ENCODE data around the gene OR2L8. TPM values are rescaled to one million over a fixed set of nuclear protein-coding genes. Genes with fewer than 3 reads are reported as not detected.

Gene OR2L8
- not detected for total RNA-seq

- no peak for ATAC-seq
- intact Hi-C loops (cut with DNase I, micrococcal nuclease) = no loop called here
Observed at GRCh38 chr1:247948558-247948957, at the start of gene OR2L8. Gene OR2L8 (plus strand): TSS chr1:247948858. CDS start chr1:247948858, 0 bp downstream.

GRCh38 chr1:247904122-247904521 lies 44.5 kb upstream of the OR2L8 start:
- CTCF ChIA-PET = no interaction called here
- Mint-ChIP-seq H3K36me3 (ENCODE audit: low read depth) (no peaks in the 10 kb centered on the region), H3K27ac (no peak overlapping the region), H3K9me3 (ENCODE audit: low read depth) (peaks cover 8% of the 10 kb centered on the region), H3K4me1 (peaks cover 33% of the 10 kb centered on the region), H3K4me3 (no peak overlapping the region), H3K27me3 (no peaks in the 10 kb centered on the region)
- DNase-seq (no peak), ATAC-seq (no peak)
- intact Hi-C loops (cut with DNase I, micrococcal nuclease) = no loop called here
- POLR2A ChIA-PET = no interaction called here

More at GRCh38 chr1:247948558-247948957, at the start of gene OR2L8:
- Mint-ChIP-seq H3K4me3 (no peak within 1 kb of the TSS), H3K4me1 (no peaks in the 10 kb centered on the region), H3K36me3 (ENCODE audit: low read depth) (peaks cover 5% of the 10 kb centered on the region), H3K27me3 (peaks cover 2% of the 10 kb centered on the region), H3K9me3 (ENCODE audit: low read depth) (peaks cover 4% of the 10 kb centered on the region), H3K27ac (no peak within 1 kb of the TSS)
- ChIA-PET CTCF (no interaction called here), POLR2A (no interaction called here)
- DNase-seq = no peak

GRCh38 chr1:247905181-247905580 lies 43.5 kb upstream of the OR2L8 start:
- intact Hi-C loops (cut with DNase I, micrococcal nuclease) = loop anchor here in 1 of 2 experiments (5.0 kb wide), 1 partner anchor 498 kb away; no protein-coding TSS in a partner anchor
- H3K4me1 Mint-ChIP-seq = peaks cover 33% of the 10 kb centered on the region

GRCh38 chr1:247905910-247906503 lies 42.7 kb upstream of the OR2L8 start:
- intact Hi-C loops (cut with DNase I, micrococcal nuclease) = loop anchor here (1.0 to 5.0 kb wide), 2 partner anchors 31 to 499 kb away; no protein-coding TSS in a partner anchor
- Mint-ChIP-seq H3K27me3 (no peaks in the 10 kb centered on the region), H3K4me1 (peaks cover 33% of the 10 kb centered on the region), H3K36me3 (ENCODE audit: low read depth) (no peaks in the 10 kb centered on the region), H3K4me3 (peak overlapping the region; percentile 53), H3K27ac (peak overlapping the region; percentile 61), H3K9me3 (ENCODE audit: low read depth) (peaks cover 8% of the 10 kb centered on the region)
- CTCF ChIA-PET = interaction anchor here (0.9 to 1.2 kb wide), 3 partner anchors 9 to 18 kb away, joined by 3 read pairs; partner anchors contain the start of gene OR2AJ1
- POLR2A ChIA-PET = no interaction called here
- no peak for DNase-seq
- ATAC-seq = no peak

More at GRCh38 chr1:247905181-247905580, 43.5 kb upstream of the OR2L8 start:
- DNase-seq (no peak), ATAC-seq (no peak)
- Mint-ChIP-seq H3K36me3 (ENCODE audit: low read depth) (no peaks in the 10 kb centered on the region), H3K27ac (no peak overlapping the region), H3K9me3 (ENCODE audit: low read depth) (peaks cover 8% of the 10 kb centered on the region), H3K27me3 (no peaks in the 10 kb centered on the region), H3K4me3 (no peak overlapping the region)
- CTCF ChIA-PET = no interaction called here
- POLR2A ChIA-PET = no interaction called here

GRCh38 chr1:247906504-247907047 lies 42.1 kb upstream of the OR2L8 start:
- Mint-ChIP-seq H3K4me3 (peak overlapping the region; percentile 53), H3K4me1 (peaks cover 33% of the 10 kb centered on the region), H3K36me3 (ENCODE audit: low read depth) (no peaks in the 10 kb centered on the region), H3K27ac (peak overlapping the region; percentile 61), H3K27me3 (no peaks in the 10 kb centered on the region), H3K9me3 (ENCODE audit: low read depth) (peaks cover 8% of the 10 kb centered on the region)
- ChIA-PET CTCF (interaction anchor here (0.9 to 1.2 kb wide), 3 partner anchors 9 to 18 kb away, joined by 3 read pairs; partner anchors contain the start of gene OR2AJ1), POLR2A (interaction anchor here (0.6 kb wide), 1 partner anchor 516 kb away, joined by 6 read pairs; no protein-coding TSS in a partner anchor)
- intact Hi-C loops (cut with DNase I, micrococcal nuclease) = loop anchor here (1.0 to 5.0 kb wide), 2 partner anchors 31 to 499 kb away; no protein-coding TSS in a partner anchor
- ATAC-seq (peak; percentile 93), DNase-seq (peak; percentile 50)

GRCh38 chr1:247908766-247909165 lies 39.9 kb upstream of the OR2L8 start:
- ChIA-PET POLR2A (no interaction called here), CTCF (no interaction called here)
- H3K27ac Mint-ChIP-seq = no peak overlapping the region
- no peak overlapping the region for H3K4me3 Mint-ChIP-seq
- H3K4me1 Mint-ChIP-seq = peaks cover 33% of the 10 kb centered on the region
- no peaks in the 10 kb centered on the region for H3K36me3 Mint-ChIP-seq (ENCODE audit: low read depth)
- peaks cover 7% of the 10 kb centered on the region for H3K9me3 Mint-ChIP-seq (ENCODE audit: low read depth)
- no peak for DNase-seq
- ATAC-seq = no peak
- intact Hi-C loops (cut with DNase I, micrococcal nuclease) = loop anchor here in 1 of 2 experiments (5.0 kb wide), 1 partner anchor 501 kb away; no protein-coding TSS in a partner anchor
- no peaks in the 10 kb centered on the region for H3K27me3 Mint-ChIP-seq

GRCh38 chr1:247913786-247914185 lies 34.9 kb upstream of the OR2L8 start:
- DNase-seq (no peak), ATAC-seq (no peak)
- ChIA-PET POLR2A (no interaction called here), CTCF (interaction anchor here (0.6 to 1.1 kb wide), 3 partner anchors 23 to 524 kb away, joined by 3 to 5 read pairs (median 3); no protein-coding TSS in a partner anchor)
- Mint-ChIP-seq H3K9me3 (ENCODE audit: low read depth) (no peaks in the 10 kb centered on the region), H3K36me3 (ENCODE audit: low read depth) (no peaks in the 10 kb centered on the region), H3K4me3 (no peak overlapping the region), H3K4me1 (no peaks in the 10 kb centered on the region), H3K27me3 (peaks cover 7% of the 10 kb centered on the region), H3K27ac (no peak overlapping the region)
- intact Hi-C loops (cut with DNase I, micrococcal nuclease) = no loop called here

GRCh38 chr1:247914941-247915662 lies 33.6 kb upstream of the OR2L8 start:
- CTCF ChIA-PET = interaction anchor here (0.6 to 1.1 kb wide), 2 partner anchors 9 to 21 kb away, joined by 3 to 5 read pairs; no protein-coding TSS in a partner anchor
- Mint-ChIP-seq H3K4me1 (no peaks in the 10 kb centered on the region), H3K36me3 (ENCODE audit: low read depth) (no peaks in the 10 kb centered on the region), H3K4me3 (no peak overlapping the region), H3K27me3 (peaks cover 7% of the 10 kb centered on the region), H3K9me3 (ENCODE audit: low read depth) (no peaks in the 10 kb centered on the region), H3K27ac (no peak overlapping the region)
- POLR2A ChIA-PET = no interaction called here
- DNase-seq = no peak
- intact Hi-C loops (cut with DNase I, micrococcal nuclease) = loop anchor here in 1 of 2 experiments (5.0 kb wide), 1 partner anchor 233 kb away; no protein-coding TSS in a partner anchor
- no peak for ATAC-seq

- intact Hi-C loops (cut with DNase I, micrococcal nuclease) = loop anchor here in 1 of 2 experiments (5.0 kb wide), 1 partner anchor 238 kb away; no protein-coding TSS in a partner anchor
- CTCF ChIA-PET = no interaction called here
- no peak for DNase-seq
- H3K27ac Mint-ChIP-seq = no peak within 1 kb of the TSS
- H3K4me1 Mint-ChIP-seq = no peaks in the 10 kb centered on the region
- no peaks in the 10 kb centered on the region for H3K9me3 Mint-ChIP-seq (ENCODE audit: low read depth)
- no peaks in the 10 kb centered on the region for H3K36me3 Mint-ChIP-seq (ENCODE audit: low read depth)
- ATAC-seq = no peak
- H3K4me3 Mint-ChIP-seq = no peak within 1 kb of the TSS
- H3K27me3 Mint-ChIP-seq = peaks cover 7% of the 10 kb centered on the region
- POLR2A ChIA-PET = no interaction called here
Observed at GRCh38 chr1:247919952-247920351, 28.7 kb upstream of the OR2L8 start, which contains the start of gene OR2T8. Gene OR2T8 (plus strand): TSS chr1:247920252. CDS start chr1:247921018, 766 bp downstream.

- no peak overlapping the region for H3K27ac Mint-ChIP-seq
- H3K4me3 Mint-ChIP-seq = no peak overlapping the region
- no peak for DNase-seq
- H3K4me1 Mint-ChIP-seq = no peaks in the 10 kb centered on the region
- ATAC-seq = no peak
- no peaks in the 10 kb centered on the region for H3K27me3 Mint-ChIP-seq
- no peaks in the 10 kb centered on the region for H3K36me3 Mint-ChIP-seq (ENCODE audit: low read depth)
- no peaks in the 10 kb centered on the region for H3K9me3 Mint-ChIP-seq (ENCODE audit: low read depth)
- ChIA-PET POLR2A (no interaction called here), CTCF (interaction anchor here (1.0 kb wide), 1 partner anchor 17 kb away, joined by 3 read pairs; no protein-coding TSS in a partner anchor)
- intact Hi-C loops (cut with DNase I, micrococcal nuclease) = no loop called here
Observed at GRCh38 chr1:247923941-247924340, 24.7 kb upstream of the OR2L8 start.

GRCh38 chr1:247924868-247925267 lies 23.8 kb upstream of the OR2L8 start, which contains the start of gene OR2AJ1:
Gene OR2AJ1 (plus strand): TSS chr1:247924889. CDS start chr1:247933769, 8,880 bp downstream.
- no peak within 1 kb of the TSS for H3K27ac Mint-ChIP-seq
- H3K4me3 Mint-ChIP-seq = no peak within 1 kb of the TSS
- ATAC-seq = no peak
- CTCF ChIA-PET = interaction anchor here (1.0 kb wide), 1 partner anchor 18 kb away, joined by 3 read pairs; no protein-coding TSS in a partner anchor
- intact Hi-C loops (cut with DNase I, micrococcal nuclease) = no loop called here
- H3K4me1 Mint-ChIP-seq = no peaks in the 10 kb centered on the region
- DNase-seq = no peak
- POLR2A ChIA-PET = no interaction called here
- no peaks in the 10 kb centered on the region for H3K36me3 Mint-ChIP-seq (ENCODE audit: low read depth)
- no peaks in the 10 kb centered on the region for H3K9me3 Mint-ChIP-seq (ENCODE audit: low read depth)
- no peaks in the 10 kb centered on the region for H3K27me3 Mint-ChIP-seq

All from activated CD4-positive, alpha-beta T cell treated with anti-CD3 and anti-CD28 coated beads for 36 hours (primary cell).